Esophagus squamous epithelium (tissue), 4 donors: ENCODE data around the gene THPO.

ENCODE experiments used
- POLR2A ChIP-seq, 4 donors: fragments of 450-650 bp; IDR thresholded peaks; one replicate each; pipeline ENCODE4 v1.6.1; 2017; ENCODE audit warnings: antibody characterized with exemption in 4 of 4, mild to moderate bottlenecking in 4 of 4, moderate library complexity in 3 of 4
- TF ChIP-seq, protein P1 (sequence below), 6 experiments: fragments of 450-650 bp in 4 of 6; fragments of 200-600 bp in 2 of 6; sonication (generic) in 2 of 6; IDR thresholded peaks; one replicate each; pipeline ENCODE4 v1.5.1; 2016 to 2019; ENCODE audit warnings: antibody characterized with exemption in 6 of 6, mild to moderate bottlenecking in 4 of 6, moderate library complexity in 4 of 6

DNA sequence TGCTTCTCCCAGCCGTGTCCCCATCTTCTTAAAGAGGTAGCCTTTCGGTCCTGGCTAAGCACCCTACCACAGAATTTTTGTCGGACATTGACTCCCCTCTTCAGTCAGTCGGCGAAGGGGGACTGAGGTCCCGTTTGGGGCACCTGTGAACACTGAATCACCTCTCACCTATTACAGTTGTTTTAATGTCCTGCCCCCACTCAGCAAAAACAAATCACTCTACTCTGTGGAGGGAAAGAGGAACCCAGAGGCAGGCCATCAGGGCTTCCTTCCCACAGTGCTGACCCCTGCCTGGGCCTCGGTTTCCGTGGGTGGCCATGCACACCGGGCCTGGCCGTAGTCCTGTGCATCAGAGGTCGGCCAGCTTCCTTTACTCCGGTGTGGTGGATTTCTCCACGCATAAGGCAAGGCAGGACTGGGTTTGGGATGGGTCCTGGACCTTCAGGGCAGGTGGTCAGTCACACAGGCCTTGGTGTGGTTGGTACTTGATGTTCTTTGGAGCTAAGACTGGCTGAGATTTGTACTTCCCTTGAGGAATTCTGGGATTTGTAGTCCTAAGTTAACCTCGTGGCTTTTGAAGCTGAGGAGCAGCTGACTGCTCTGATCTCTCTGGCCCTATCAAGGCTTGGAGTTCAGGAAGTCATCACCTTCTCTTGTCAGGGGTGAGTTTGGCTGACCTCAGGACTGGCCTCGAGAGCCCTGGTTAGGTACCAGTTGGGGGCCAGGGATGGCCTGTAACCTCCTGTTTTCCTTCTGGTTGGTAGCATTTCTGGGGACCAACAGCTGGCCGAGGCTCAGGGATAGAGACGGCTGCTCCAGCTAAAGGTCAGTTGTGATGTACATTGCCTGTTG lies 41.2 kb downstream of the THPO start:
- peak in 1 of 4 donors; percentile 4 for TF ChIP-seq POLR2A (IDR thresholded peaks at IDR 0.05)
- TF ChIP-seq, protein P1, sequence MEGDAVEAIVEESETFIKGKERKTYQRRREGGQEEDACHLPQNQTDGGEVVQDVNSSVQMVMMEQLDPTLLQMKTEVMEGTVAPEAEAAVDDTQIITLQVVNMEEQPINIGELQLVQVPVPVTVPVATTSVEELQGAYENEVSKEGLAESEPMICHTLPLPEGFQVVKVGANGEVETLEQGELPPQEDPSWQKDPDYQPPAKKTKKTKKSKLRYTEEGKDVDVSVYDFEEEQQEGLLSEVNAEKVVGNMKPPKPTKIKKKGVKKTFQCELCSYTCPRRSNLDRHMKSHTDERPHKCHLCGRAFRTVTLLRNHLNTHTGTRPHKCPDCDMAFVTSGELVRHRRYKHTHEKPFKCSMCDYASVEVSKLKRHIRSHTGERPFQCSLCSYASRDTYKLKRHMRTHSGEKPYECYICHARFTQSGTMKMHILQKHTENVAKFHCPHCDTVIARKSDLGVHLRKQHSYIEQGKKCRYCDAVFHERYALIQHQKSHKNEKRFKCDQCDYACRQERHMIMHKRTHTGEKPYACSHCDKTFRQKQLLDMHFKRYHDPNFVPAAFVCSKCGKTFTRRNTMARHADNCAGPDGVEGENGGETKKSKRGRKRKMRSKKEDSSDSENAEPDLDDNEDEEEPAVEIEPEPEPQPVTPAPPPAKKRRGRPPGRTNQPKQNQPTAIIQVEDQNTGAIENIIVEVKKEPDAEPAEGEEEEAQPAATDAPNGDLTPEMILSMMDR (IDR thresholded peaks at IDR 0.05) = no peak
